Omental fat pad (tissue), 4 donors: ENCODE data around the gene MYDGF. TPM values are rescaled to one million over a fixed set of nuclear protein-coding genes. Genes with fewer than 3 reads are reported as not detected.

Experiments used
- ATAC-seq: fragments of 150-250 bp; one replicate; pipeline ENCODE4 v1.9.1; 2016; ENCODE audit warnings: mild to moderate bottlenecking, moderate library complexity; ENCODE audit not compliant: low FRiP score
- DNase-seq: peaks from one replicate; pipeline ENCODE4 v3.0.0-alpha.2; 2019; ENCODE audit warnings: low spot score
- CTCF ChIP-seq, 3 donors: fragments of 450-650 bp; IDR thresholded peaks; one replicate each; pipeline ENCODE4 v1.5.1; 2016 to 2017; ENCODE audit warnings: antibody characterized with exemption in 3 of 3, mild to moderate bottlenecking in 3 of 3, moderate library complexity in 2 of 3
- total RNA-seq, 4 donors: library from RNA; depleted of rRNA; stranded (reverse); fragments of >200 nt; gene quantifications; one replicate each; pipeline ENCODE4 v1.1.0, GENCODE V29; 2016

The MYDGF gene
- total RNA-seq, 4 donors from 2014 or later, result 25.7 to 59.2 (median 51.6) TPM

- DNase-seq (no peak), ATAC-seq (no peak)
- no peak for TF ChIP-seq CTCF (IDR thresholded peaks at IDR 0.05)
Measured at GRCh38 chr19:4700693-4700970, 30.5 kb upstream of the MYDGF start.

- ATAC-seq (no peak), DNase-seq (no peak)
- TF ChIP-seq CTCF (IDR thresholded peaks at IDR 0.05), result no peak
Measured at GRCh38 chr19:4699826-4700692, 29.9 kb upstream of the MYDGF start.

GRCh38 chr19:4697304-4697703 is 27.2 kb upstream of the MYDGF start:
- ATAC-seq, result no peak
- no peak for DNase-seq
- TF ChIP-seq CTCF (IDR thresholded peaks at IDR 0.05), result no peak

- no peak for DNase-seq
- TF ChIP-seq CTCF (IDR thresholded peaks at IDR 0.05), result no peak
- ATAC-seq, result no peak
Measured at GRCh38 chr19:4695224-4695731, 25.1 kb upstream of the MYDGF start.

- ATAC-seq, result no peak
- DNase-seq, result no peak
- no peak for TF ChIP-seq CTCF (IDR thresholded peaks at IDR 0.05)
Measured at GRCh38 chr19:4694211-4694987, 24.3 kb upstream of the MYDGF start.

- no peak for DNase-seq
- no peak for ATAC-seq
- TF ChIP-seq CTCF (IDR thresholded peaks at IDR 0.05), result no peak
Measured at GRCh38 chr19:4693471-4694121, 23.5 kb upstream of the MYDGF start.
